GM23338 (cell line): ENCODE data around the gene CDKAL1. TPM values are rescaled to one million over a fixed set of nuclear protein-coding genes. Genes with fewer than 3 reads are reported as not detected.

Source experiments
- ATAC-seq: fragments of 200-7000 bp; cut with Tn5 transposase; 3 replicates; pipeline ENCODE4 v1.9.1; 2020
- DNase-seq: peaks from one replicate; pipeline ENCODE4 v3.0.0-alpha.2; 2015; ENCODE audit warnings: low spot score
- H2AFZ ChIP-seq: fragments of 200-600 bp; sonication (generic); 2 replicates; pipeline ENCODE4 v1.8.0; 2016; ENCODE audit warnings: antibody characterized with exemption, mild to moderate bottlenecking, moderate library complexity
- H3F3A ChIP-seq: fragments of 200-600 bp; sonication (generic); replicated peaks from 2 replicates; pipeline ENCODE4 v1.8.0; 2017; ENCODE audit warnings: antibody characterized with exemption, mixed run types, low read depth
- H3K27ac ChIP-seq: fragments of 200-600 bp; sonication (generic); 2 replicates; pipeline ENCODE4 v1.6.1; 2016; ENCODE audit warnings: low read depth
- H3K27me3 ChIP-seq: fragments of 200-600 bp; sonication (generic); 2 replicates; pipeline ENCODE4 v1.8.0; 2016; ENCODE audit warnings: mild to moderate bottlenecking, mixed run types, moderate library complexity; ENCODE audit not compliant: insufficient read depth
- H3K36me3 ChIP-seq: fragments of 200-600 bp; sonication (generic); 2 replicates; pipeline ENCODE4 v1.8.0; 2016; ENCODE audit warnings: mild to moderate bottlenecking; ENCODE audit not compliant: insufficient read depth
- H3K4me1 ChIP-seq: fragments of 200-600 bp; sonication (generic); 2 replicates; pipeline ENCODE4 v1.8.0; 2016; ENCODE audit warnings: mild to moderate bottlenecking, moderate library complexity; ENCODE audit not compliant: insufficient read depth
- H3K4me2 ChIP-seq: fragments of 200-600 bp; sonication (generic); 2 replicates; pipeline ENCODE4 v1.7.1; 2017; ENCODE audit warnings: mixed run types
- H3K4me3 ChIP-seq: fragments of 200-600 bp; sonication (generic); 2 replicates; pipeline ENCODE4 v1.6.1; 2016; ENCODE audit warnings: mixed run types
- H3K79me2 ChIP-seq: fragments of 200-600 bp; sonication (generic); replicated peaks from 2 replicates; pipeline ENCODE4 v1.8.0; 2017; ENCODE audit warnings: mild to moderate bottlenecking; ENCODE audit not compliant: insufficient read depth
- H3K9me2 ChIP-seq: fragments of 200-600 bp; sonication (generic); 2 replicates; pipeline ENCODE4 v1.8.0; 2017; ENCODE audit not compliant: insufficient read depth
- H4K20me1 ChIP-seq: fragments of 200-600 bp; sonication (generic); replicated peaks from 2 replicates; pipeline ENCODE4 v1.8.0; 2017; ENCODE audit warnings: mild to moderate bottlenecking; ENCODE audit not compliant: insufficient read depth
- H3K27ac Mint-ChIP-seq: 2 replicates; pipeline ENCODE4 v1.8.0; 2020; ENCODE audit warnings: inconsistent platforms, mild to moderate bottlenecking, moderate library complexity, mixed read lengths
- H3K27me3 Mint-ChIP-seq: 3 replicates; pipeline ENCODE4 v1.8.0; 2022; ENCODE audit warnings: low read depth, mild to moderate bottlenecking, moderate library complexity, mixed read lengths, inconsistent platforms; ENCODE audit not compliant: insufficient read depth, poor library complexity
- H3K36me3 Mint-ChIP-seq: 3 replicates; pipeline ENCODE4 v1.8.0; 2021; ENCODE audit warnings: low read depth, mild to moderate bottlenecking, inconsistent platforms, moderate library complexity, mixed read lengths
- H3K4me1 Mint-ChIP-seq: 3 replicates; pipeline ENCODE4 v1.8.0; 2020; ENCODE audit warnings: mild to moderate bottlenecking, inconsistent platforms, mixed read lengths
- H3K4me3 Mint-ChIP-seq: 3 replicates; pipeline ENCODE4 v1.8.0; 2021; ENCODE audit warnings: moderate library complexity, mild to moderate bottlenecking, inconsistent platforms, mixed read lengths
- H3K9me3 Mint-ChIP-seq: 3 replicates; pipeline ENCODE4 v1.8.0; 2020; ENCODE audit warnings: moderate library complexity, mild to moderate bottlenecking, inconsistent platforms, mixed read lengths
- CREB1 ChIP-seq: fragments of 250-450 bp; sonication (Bioruptor Pico); IDR thresholded peaks from 2 replicates; pipeline ENCODE4 v1.5.0; 2020; ENCODE audit warnings: low read depth, mild to moderate bottlenecking, moderate library complexity
- CTCF ChIP-seq, 2 experiments: fragments of 200-600 bp in 1 of 2; sonication (generic) in 1 of 2; conservative IDR thresholded peaks; 2 replicates each; pipeline versions ENCODE4 v1.5.1 to v1.6.1; 2016 to 2017; ENCODE audit warnings: antibody characterized with exemption in 2 of 2, low read depth in 2 of 2, mild to moderate bottlenecking in 2 of 2, moderate library complexity in 1 of 2
- ETS1 ChIP-seq: IDR thresholded peaks from 2 replicates; pipeline ENCODE4 v1.6.1; 2016; ENCODE audit warnings: antibody characterized with exemption
- EZH2 ChIP-seq: fragments of 200-600 bp; sonication (generic); IDR thresholded peaks from one replicate; pipeline ENCODE4 v1.8.0; 2017; ENCODE audit warnings: antibody characterized with exemption, mild to moderate bottlenecking, low read depth; ENCODE audit not compliant: unreplicated experiment
- EZH2phosphoT487 ChIP-seq: fragments of 200-600 bp; sonication (generic); IDR thresholded peaks from one replicate; pipeline ENCODE4 v1.8.1; 2018; ENCODE audit warnings: antibody characterized with exemption; ENCODE audit not compliant: unreplicated experiment
- JUNB ChIP-seq: IDR thresholded peaks from one replicate; pipeline ENCODE4 v1.6.1; 2016; ENCODE audit warnings: antibody characterized with exemption; ENCODE audit not compliant: unreplicated experiment
- NANOG ChIP-seq: IDR thresholded peaks from 2 replicates; pipeline ENCODE4 v1.6.1; 2016; ENCODE audit warnings: antibody characterized with exemption, borderline replicate concordance
- POLR2AphosphoS5 ChIP-seq: IDR thresholded peaks from 2 replicates; pipeline ENCODE4 v1.6.1; 2016; ENCODE audit warnings: antibody characterized with exemption, low read depth
- REST ChIP-seq: IDR thresholded peaks from one replicate; pipeline ENCODE4 v1.6.1; 2018; ENCODE audit warnings: antibody characterized with exemption; ENCODE audit not compliant: unreplicated experiment
- STAT1 ChIP-seq: IDR thresholded peaks from one replicate; pipeline ENCODE4 v1.6.1; 2016; ENCODE audit warnings: antibody characterized with exemption; ENCODE audit not compliant: unreplicated experiment
- ZNF114 ChIP-seq: fragments of 250-450 bp; sonication (Bioruptor Pico); IDR thresholded peaks from 2 replicates; pipeline ENCODE4 v1.5.0; 2020; ENCODE audit warnings: mild to moderate bottlenecking, moderate library complexity
- ZNF331 ChIP-seq: fragments of 250-450 bp; sonication (Bioruptor Pico); IDR thresholded peaks from 2 replicates; pipeline ENCODE4 v1.5.0; 2020; ENCODE audit warnings: low read depth, mild to moderate bottlenecking, moderate library complexity
- ZNF462 ChIP-seq: fragments of 250-450 bp; sonication (Bioruptor Pico); IDR thresholded peaks from 2 replicates; pipeline ENCODE4 v1.5.0; 2020; ENCODE audit warnings: mild to moderate bottlenecking, moderate library complexity
- polyA plus RNA-seq: library from polyadenylated mRNA; unstranded; fragments of >200 nt; fragmentation: Nextera tagmentation; extraction: Ambion mirVana; gene quantifications from 2 replicates; pipeline ENCODE4 v1.2.1, GENCODE V29; 2016
- total RNA-seq: library from RNA; depleted of rRNA; stranded (reverse); fragments of >200 nt; shearing (Covaris generic); gene quantifications from 2 replicates; pipeline ENCODE4 v1.2.3, GENCODE V29; 2014

The CDKAL1 gene
- total and polyA plus RNA-seq, 2 experiments from 2014 or later, result 17.8 to 35.0 TPM

GRCh38 chr6:20575125-20575524 is 40.9 kb downstream of the CDKAL1 start:
- Mint-ChIP-seq H3K9me3 (no peaks in the 10 kb centered on the region), H3K4me1 (peaks cover 19% of the 10 kb centered on the region)

More at GRCh38 chr6:20575125-20575524, 40.9 kb downstream of the CDKAL1 start:
- H3K79me2 ChIP-seq, result 0 out of 2 replicates have a peak, but pooled peaks cover 8% of the 10 kb centered on the region
- H3K4me1 ChIP-seq, result peaks cover 16% of the 10 kb centered on the region
- no peaks in the 10 kb centered on the region for H4K20me1 ChIP-seq
- H3K4me3 ChIP-seq, result no peak overlapping the region
- H2AFZ ChIP-seq, result no peak overlapping the region
- no peaks in the 10 kb centered on the region for H3K27me3 Mint-ChIP-seq
- no peaks in the 10 kb centered on the region for H3K27me3 ChIP-seq
- H3K36me3 ChIP-seq, result no peaks in the 10 kb centered on the region
- H3K36me3 Mint-ChIP-seq, result no peaks in the 10 kb centered on the region
- no peak overlapping the region for H3K4me2 ChIP-seq
- H3F3A ChIP-seq, result no peaks in the 10 kb centered on the region
- TF ChIP-seq NANOG, result no peak
- TF ChIP-seq ZNF331, result no peak
- TF ChIP-seq EZH2, result no peak
- TF ChIP-seq JUNB, result no peak
- no peak for TF ChIP-seq ZNF462 (CRISPR knock-in tag)
- no peak for TF ChIP-seq REST
- TF ChIP-seq EZH2phosphoT487, result no peak
- no peak for TF ChIP-seq CTCF (conservative IDR thresholded peaks at IDR 0.05; ENCODE audit: low read depth in 2 of 2)
- TF ChIP-seq STAT1, result no peak
- no peak for TF ChIP-seq POLR2AphosphoS5
- no peak for TF ChIP-seq CREB1 (CRISPR knock-in tag)
- no peak for TF ChIP-seq ETS1
- TF ChIP-seq ZNF114 (CRISPR knock-in tag), result no peak
- ATAC-seq (no peak), DNase-seq (no peak)
- no peak overlapping the region for H3K27ac Mint-ChIP-seq
- no peaks in the 10 kb centered on the region for H3K9me2 ChIP-seq
- H3K27ac ChIP-seq, result no peak overlapping the region
- no peak overlapping the region for H3K4me3 Mint-ChIP-seq
